T follicular helper cell (primary cell): Measurements from ENCODE around the gene PTGDS.
A peak's percentile ranks its signal among the peaks of the same experiment; 100 is the strongest.

ENCODE experiments used
- DNase-seq: peaks from one replicate; pipeline ENCODE4 v3.0.0-alpha.2; 2020; ENCODE audit warnings: low read depth

The PTGDS gene

GRCh38 chr9:137023157-137023556, 45.9 kb downstream of the PTGDS start:
- no peak for DNase-seq

- DNase-seq, result no peak
These were observed 46.3 kb downstream of the PTGDS start for GRCh38 chr9:137023583-137023991.

GRCh38 chr9:137025517-137025966, 48.2 kb downstream of the PTGDS start:
- DNase-seq, result no peak

- no peak for DNase-seq
These were observed 49.1 kb downstream of the PTGDS start for GRCh38 chr9:137026384-137026783.

GRCh38 chr9:137026828-137027227, 49.5 kb downstream of the PTGDS start:
- no peak for DNase-seq

- no peak for DNase-seq
These were observed 50.3 kb downstream of the PTGDS start, which contains the start of gene ABCA2 for GRCh38 chr9:137027369-137028262. Gene ABCA2 (minus strand): TSS chr9:137028237. CDS start chr9:137028140, 97 bp downstream.

GRCh38 chr9:137028263-137029057, 51.2 kb downstream of the PTGDS start:
- DNase-seq, result peak; percentile 50

GRCh38 chr9:137029058-137029936, 52.0 kb downstream of the PTGDS start:
- peak; percentile 56 for DNase-seq

- no peak for DNase-seq
These were observed 52.7 kb downstream of the PTGDS start for GRCh38 chr9:137030006-137030405.

- no peak for DNase-seq
These were observed 53.5 kb downstream of the PTGDS start for GRCh38 chr9:137030538-137031527.
